NAMALWA (cell line): ENCODE results near the gene CH25H.

Source experiments
- DNase-seq: peaks from one replicate; pipeline ENCODE4 v3.0.0-alpha.2; 2015; ENCODE audit warnings: low spot score

The CH25H gene

GRCh38 chr10:89156161-89156835 lies 50.8 kb downstream of the CH25H start:
- peak; percentile 4 for DNase-seq
